CD14-positive monocyte (primary cell): ENCODE results near the gene FARP1. TPM values are rescaled to one million over a fixed set of nuclear protein-coding genes. Genes with fewer than 3 reads are reported as not detected.

Experiments used
- DNase-seq, 3 donors: peaks; one replicate each; pipeline ENCODE4 v3.0.0-alpha.2; 2011 to 2022
- H2AFZ ChIP-seq: 2 replicates; pipeline ENCODE4 v1.6.0; 2012; ENCODE audit warnings: mild to moderate bottlenecking, low read depth, low read length, inconsistent platforms; ENCODE audit not compliant: insufficient read depth, poor library complexity, severe bottlenecking
- H3K27ac ChIP-seq, 2 donors: 1 replicate in 1 of 2; 2 replicates in 1 of 2; pipeline ENCODE4 v1.5.1; 2012 to 2013; ENCODE audit warnings: low read length in 2 of 2, control low read depth in 1 of 2, inconsistent platforms in 1 of 2, low read depth in 1 of 2, mild to moderate bottlenecking in 1 of 2
- H3K27me3 ChIP-seq, 2 donors: one replicate each; pipeline versions ENCODE4 v1.6.0 to v1.6.1; 2011 to 2013; ENCODE audit warnings: low read length in 2 of 2; ENCODE audit not compliant: control insufficient read depth in 2 of 2, insufficient read depth in 2 of 2
- H3K36me3 ChIP-seq, 2 donors: replicated peaks in 1 of 2; 1 replicate in 1 of 2; 2 replicates in 1 of 2; pipeline versions ENCODE4 v1.5.1 to v1.6.1; 2012 to 2013; ENCODE audit warnings: low read length in 2 of 2, control low read depth in 1 of 2, inconsistent platforms in 1 of 2, mild to moderate bottlenecking in 1 of 2; ENCODE audit not compliant: insufficient read depth in 2 of 2, control insufficient read depth in 1 of 2
- H3K4me1 ChIP-seq, 2 donors: 1 replicate in 1 of 2; 2 replicates in 1 of 2; pipeline versions ENCODE4 v1.5.1 to v1.6.1; 2012 to 2013; ENCODE audit warnings: low read length in 2 of 2, control low read depth in 1 of 2, inconsistent platforms in 1 of 2, mild to moderate bottlenecking in 1 of 2, moderate library complexity in 1 of 2; ENCODE audit not compliant: insufficient read depth in 2 of 2, control insufficient read depth in 1 of 2
- H3K4me2 ChIP-seq: replicated peaks from 2 replicates; pipeline ENCODE3; 2012; ENCODE audit warnings: low read length, moderate library complexity, mild to moderate bottlenecking; ENCODE audit not compliant: poor library complexity, severe bottlenecking; ENCODE audit errors: extremely low read depth
- H3K4me3 ChIP-seq, 3 experiments: fragments of 200-600 bp in 1 of 3; sonication (generic) in 1 of 3; replicated peaks in 1 of 3; 1 replicate in 2 of 3; 2 replicates in 1 of 3; pipeline ENCODE4 v1.5.1; 2011 to 2013; ENCODE audit warnings: low read length in 3 of 3, mild to moderate bottlenecking in 3 of 3, control low read depth in 2 of 3, low read depth in 2 of 3, inconsistent platforms in 1 of 3, moderate library complexity in 1 of 3
- H3K79me2 ChIP-seq: 2 replicates; pipeline ENCODE4 v1.6.0; 2012; ENCODE audit warnings: mild to moderate bottlenecking, control low read depth, inconsistent platforms, low read length, moderate library complexity; ENCODE audit not compliant: insufficient read depth
- H3K9ac ChIP-seq: 2 replicates; pipeline ENCODE4 v1.6.0; 2017; ENCODE audit warnings: low read length, mild to moderate bottlenecking; ENCODE audit not compliant: insufficient read depth, poor library complexity, severe bottlenecking
- H3K9me3 ChIP-seq, 2 donors: replicated peaks in 1 of 2; 1 replicate in 1 of 2; 2 replicates in 1 of 2; pipeline versions ENCODE4 v1.5.1 to v1.6.1; 2012 to 2013; ENCODE audit warnings: low read length in 2 of 2, control low read depth in 1 of 2; ENCODE audit not compliant: control insufficient read depth in 1 of 2, insufficient read depth in 1 of 2
- H4K20me1 ChIP-seq: 2 replicates; pipeline ENCODE4 v1.6.0; 2012; ENCODE audit warnings: mild to moderate bottlenecking, low read length, control low read depth, moderate library complexity; ENCODE audit not compliant: insufficient read depth
- H3K27ac Mint-ChIP-seq, 7 donors: one replicate each; pipeline ENCODE4 v1.8.0; 2020; ENCODE audit warnings: mild to moderate bottlenecking in 7 of 7, mixed read lengths in 7 of 7, moderate library complexity in 6 of 7, inconsistent platforms in 2 of 7
- H3K27me3 Mint-ChIP-seq, 3 donors: one replicate each; pipeline ENCODE4 v1.8.0; 2021 to 2022; ENCODE audit warnings: low read depth in 3 of 3, mild to moderate bottlenecking in 3 of 3, mixed read lengths in 3 of 3, moderate library complexity in 3 of 3, inconsistent platforms in 1 of 3
- H3K36me3 Mint-ChIP-seq, 2 donors: one replicate each; pipeline ENCODE4 v1.8.0; 2020; ENCODE audit warnings: mixed read lengths in 2 of 2, inconsistent platforms in 1 of 2, mild to moderate bottlenecking in 1 of 2
- H3K4me1 Mint-ChIP-seq: one replicate; pipeline ENCODE4 v1.8.0; 2020; ENCODE audit warnings: mild to moderate bottlenecking, mixed read lengths
- H3K4me3 Mint-ChIP-seq, 2 donors: one replicate each; pipeline ENCODE4 v1.8.0; 2020; ENCODE audit warnings: mild to moderate bottlenecking in 2 of 2, mixed read lengths in 2 of 2, moderate library complexity in 1 of 2
- H3K9me3 Mint-ChIP-seq, 7 donors: one replicate each; pipeline ENCODE4 v1.8.0; 2020 to 2022; ENCODE audit warnings: mixed read lengths in 7 of 7, mild to moderate bottlenecking in 6 of 7, moderate library complexity in 6 of 7, inconsistent platforms in 2 of 7
- WGBS: methylation state at CpG from one replicate; pipeline ENCODE4 v1.1.5; 2013; ENCODE audit warnings: missing lambda C conversion rate; ENCODE audit not compliant: insufficient coverage; 5-methylcytosine and 5-hydroxymethylcytosine counted together
- intact Hi-C, 2 donors: fragments of 100-400 bp; cut with micrococcal nuclease; formaldehyde crosslinking; loops; one replicate each; pipeline versions ENCODE4 v1.15.0 to v1.15.1; 2023
- polyA plus RNA-seq, 3 donors: library from polyadenylated mRNA; depleted of rRNA in 1 of 3; unstranded in 2 of 3; stranded (reverse) in 1 of 3; fragments of 300-500 nt in 2 of 3; fragments of >200 nt in 1 of 3; fragmentation: Illumina TruSeq in 2 of 3; gene quantifications; 1 replicate in 2 of 3; 2 replicates in 1 of 3; pipeline ENCODE4 v1.2.3, GENCODE V29; 2012 to 2021
- TF ChIP-seq, protein P1 (sequence below): fragments of 200-600 bp; IDR thresholded peaks from one replicate; pipeline ENCODE4 v1.8.0; 2022; ENCODE audit warnings: antibody characterized with exemption, mild to moderate bottlenecking

The FARP1 gene
- polyA plus RNA-seq, 3 donors = 0.01 to 0.16 (median 0.12) TPM

DNA sequence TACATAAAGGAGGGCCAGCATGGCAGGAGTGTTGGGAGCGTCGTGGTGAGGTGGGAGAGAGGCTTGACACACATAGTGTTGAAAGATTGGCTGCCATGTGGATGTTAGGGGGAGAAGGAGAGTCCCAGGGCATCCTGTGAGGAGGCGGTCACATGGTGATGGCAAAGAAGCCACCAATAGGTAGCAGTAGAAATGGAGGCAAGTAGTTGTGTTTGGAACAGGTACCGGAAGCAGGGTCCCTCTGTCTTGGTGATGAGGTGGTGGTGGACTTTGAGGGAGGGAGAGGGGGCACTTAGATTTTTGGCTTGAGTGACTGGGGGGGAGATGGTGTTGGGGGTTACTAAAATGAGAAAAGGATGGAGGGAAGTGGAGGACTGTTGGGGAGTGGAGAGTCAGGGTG is 227.4 kb downstream of the FARP1 start:
- Mint-ChIP-seq H3K27ac (no peak overlapping the region), H3K4me3 (no peak overlapping the region), H3K4me1 (no peaks in the 10 kb centered on the region), H3K27me3 (peaks cover 3 to 4% (median 3%) of the 10 kb centered on the region in 3 donors), H3K36me3 (no peaks in the 10 kb centered on the region), H3K9me3 (peaks cover 0 to 13% (median 9%) of the 10 kb centered on the region in 7 donors)
- Histone ChIP-seq H3K4me3 (no peak overlapping the region), H3K4me1 (no peaks in the 10 kb centered on the region), H3K27me3 (no peaks in the 10 kb centered on the region), H2AFZ (no peak overlapping the region), H3K9me3 (no peaks in the 10 kb centered on the region), H3K27ac (no peak overlapping the region), H3K4me2 (no peak overlapping the region), H3K36me3 (no peaks in the 10 kb centered on the region), H3K9ac (no peak overlapping the region), H3K79me2 (no peaks in the 10 kb centered on the region), H4K20me1 (no peaks in the 10 kb centered on the region)
- intact Hi-C loops = no loop called here
- 100% methylated on average over 3 of the region's 4 CpGs for WGBS
- no peak for DNase-seq
- TF ChIP-seq, protein P1, sequence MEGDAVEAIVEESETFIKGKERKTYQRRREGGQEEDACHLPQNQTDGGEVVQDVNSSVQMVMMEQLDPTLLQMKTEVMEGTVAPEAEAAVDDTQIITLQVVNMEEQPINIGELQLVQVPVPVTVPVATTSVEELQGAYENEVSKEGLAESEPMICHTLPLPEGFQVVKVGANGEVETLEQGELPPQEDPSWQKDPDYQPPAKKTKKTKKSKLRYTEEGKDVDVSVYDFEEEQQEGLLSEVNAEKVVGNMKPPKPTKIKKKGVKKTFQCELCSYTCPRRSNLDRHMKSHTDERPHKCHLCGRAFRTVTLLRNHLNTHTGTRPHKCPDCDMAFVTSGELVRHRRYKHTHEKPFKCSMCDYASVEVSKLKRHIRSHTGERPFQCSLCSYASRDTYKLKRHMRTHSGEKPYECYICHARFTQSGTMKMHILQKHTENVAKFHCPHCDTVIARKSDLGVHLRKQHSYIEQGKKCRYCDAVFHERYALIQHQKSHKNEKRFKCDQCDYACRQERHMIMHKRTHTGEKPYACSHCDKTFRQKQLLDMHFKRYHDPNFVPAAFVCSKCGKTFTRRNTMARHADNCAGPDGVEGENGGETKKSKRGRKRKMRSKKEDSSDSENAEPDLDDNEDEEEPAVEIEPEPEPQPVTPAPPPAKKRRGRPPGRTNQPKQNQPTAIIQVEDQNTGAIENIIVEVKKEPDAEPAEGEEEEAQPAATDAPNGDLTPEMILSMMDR = no peak

DNA sequence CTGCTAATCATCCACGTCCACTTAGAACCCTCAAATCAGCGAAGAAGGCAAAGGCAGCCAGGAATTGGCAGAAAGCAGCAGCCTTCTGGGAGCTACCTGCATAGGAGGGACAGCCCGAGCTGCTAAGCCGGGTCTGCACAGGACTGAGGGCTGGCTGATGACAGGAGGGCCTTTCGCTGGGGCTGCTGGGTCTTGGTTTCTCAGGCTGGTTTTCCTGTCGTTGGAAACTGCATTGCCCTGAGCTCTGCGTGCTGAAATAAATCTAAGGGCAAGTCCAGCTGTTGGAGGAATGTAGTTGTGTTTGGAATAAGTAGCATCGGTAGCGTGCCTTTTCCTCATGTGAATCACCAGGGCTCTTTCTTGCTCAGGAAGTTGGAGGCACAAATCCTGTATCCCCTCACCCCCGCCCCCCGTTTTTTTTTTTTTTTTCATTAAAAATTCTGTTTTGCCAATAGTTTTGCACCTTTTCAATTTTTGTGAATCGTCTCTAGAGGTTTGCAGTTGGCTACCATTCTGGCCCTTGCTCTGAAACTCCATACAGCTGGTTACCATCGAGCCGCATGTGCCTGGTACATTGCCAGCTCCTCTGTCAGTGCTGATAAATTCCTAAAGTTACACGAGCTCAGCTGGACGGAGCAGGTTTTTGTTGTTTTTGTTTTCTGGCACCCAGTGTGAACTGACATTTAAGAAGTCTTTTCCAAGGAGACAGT is 228.1 kb downstream of the FARP1 start:
- TF ChIP-seq, protein P1 = no peak
- H3K79me2 ChIP-seq = no peaks in the 10 kb centered on the region
- no peaks in the 10 kb centered on the region for H4K20me1 ChIP-seq
- H3K27me3 ChIP-seq = no peaks in the 10 kb centered on the region
- Mint-ChIP-seq H3K4me3 (no peak overlapping the region), H3K9me3 (peaks cover 0 to 16% (median 9%) of the 10 kb centered on the region in 7 donors), H3K36me3 (no peaks in the 10 kb centered on the region), H3K27ac (no peak overlapping the region), H3K4me1 (no peaks in the 10 kb centered on the region), H3K27me3 (peaks cover 3 to 4% (median 3%) of the 10 kb centered on the region in 3 donors)
- H3K9me3 ChIP-seq = no peaks in the 10 kb centered on the region
- H3K27ac ChIP-seq = no peak overlapping the region
- no peak overlapping the region for H2AFZ ChIP-seq
- no peaks in the 10 kb centered on the region for H3K4me1 ChIP-seq
- no peak overlapping the region for H3K4me2 ChIP-seq
- no peaks in the 10 kb centered on the region for H3K36me3 ChIP-seq
- no peak overlapping the region for H3K9ac ChIP-seq
- no peak for DNase-seq
- intact Hi-C loops = no loop called here
- no peak overlapping the region for H3K4me3 ChIP-seq
- 88% methylated on average over 10 of the region's 16 CpGs for WGBS
